Measurements from ENCODE around the gene MAML2.

DNA sequence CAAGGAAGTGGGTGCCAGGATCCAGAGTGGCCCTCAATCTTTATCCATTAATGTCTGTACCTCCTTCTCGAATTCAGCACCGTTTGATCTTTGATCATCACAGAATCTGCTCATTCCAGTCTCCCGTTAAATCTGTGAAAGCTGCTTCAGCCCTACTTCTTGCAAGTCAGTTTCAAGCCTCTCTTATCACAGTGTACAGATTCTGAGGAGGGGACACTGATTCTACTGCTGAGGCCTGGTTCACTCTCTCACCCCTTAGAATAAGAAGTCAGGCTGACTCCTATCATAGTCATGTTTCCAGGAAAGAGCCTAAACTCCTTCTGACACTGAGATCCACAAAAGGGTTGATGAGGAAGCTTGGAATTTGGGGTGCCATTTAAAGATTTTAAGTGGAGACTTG lies 39.0 kb downstream of the MAML2 start:
- TF ChIP-seq, protein P1, sequence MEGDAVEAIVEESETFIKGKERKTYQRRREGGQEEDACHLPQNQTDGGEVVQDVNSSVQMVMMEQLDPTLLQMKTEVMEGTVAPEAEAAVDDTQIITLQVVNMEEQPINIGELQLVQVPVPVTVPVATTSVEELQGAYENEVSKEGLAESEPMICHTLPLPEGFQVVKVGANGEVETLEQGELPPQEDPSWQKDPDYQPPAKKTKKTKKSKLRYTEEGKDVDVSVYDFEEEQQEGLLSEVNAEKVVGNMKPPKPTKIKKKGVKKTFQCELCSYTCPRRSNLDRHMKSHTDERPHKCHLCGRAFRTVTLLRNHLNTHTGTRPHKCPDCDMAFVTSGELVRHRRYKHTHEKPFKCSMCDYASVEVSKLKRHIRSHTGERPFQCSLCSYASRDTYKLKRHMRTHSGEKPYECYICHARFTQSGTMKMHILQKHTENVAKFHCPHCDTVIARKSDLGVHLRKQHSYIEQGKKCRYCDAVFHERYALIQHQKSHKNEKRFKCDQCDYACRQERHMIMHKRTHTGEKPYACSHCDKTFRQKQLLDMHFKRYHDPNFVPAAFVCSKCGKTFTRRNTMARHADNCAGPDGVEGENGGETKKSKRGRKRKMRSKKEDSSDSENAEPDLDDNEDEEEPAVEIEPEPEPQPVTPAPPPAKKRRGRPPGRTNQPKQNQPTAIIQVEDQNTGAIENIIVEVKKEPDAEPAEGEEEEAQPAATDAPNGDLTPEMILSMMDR (IDR thresholded peaks at IDR 0.05), result no peak
- TF ChIP-seq ZFX (IDR thresholded peaks at IDR 0.05; ENCODE audit: borderline replicate concordance), result no peak

All from 22Rv1 (cell line).